Progenitor cell of endocrine pancreas (in vitro differentiated cells): ENCODE data around the gene IL1A. TPM values are rescaled to one million over a fixed set of nuclear protein-coding genes. Genes with fewer than 3 reads are reported as not detected.

Experiments used
- DNase-seq: peaks from one replicate; pipeline ENCODE4 v3.0.0; 2021; ENCODE audit warnings: low spot score; ENCODE audit not compliant: unreplicated experiment
- H3K27ac Mint-ChIP-seq: 2 replicates; pipeline ENCODE4 v1.8.0; 2021; ENCODE audit warnings: mild to moderate bottlenecking, moderate library complexity, mixed read lengths
- H3K27me3 Mint-ChIP-seq: 2 replicates; pipeline ENCODE4 v1.8.0; 2021; ENCODE audit warnings: mixed read lengths
- H3K36me3 Mint-ChIP-seq: 2 replicates; pipeline ENCODE4 v1.8.0; 2022; ENCODE audit warnings: mixed read lengths; ENCODE audit not compliant: insufficient read depth
- H3K4me1 Mint-ChIP-seq: 2 replicates; pipeline ENCODE4 v1.8.0; 2021; ENCODE audit warnings: low read depth, mixed read lengths
- H3K4me3 Mint-ChIP-seq: 2 replicates; pipeline ENCODE4 v1.8.0; 2021; ENCODE audit warnings: low read depth, mild to moderate bottlenecking, moderate library complexity, mixed read lengths
- H3K9me3 Mint-ChIP-seq: 2 replicates; pipeline ENCODE4 v1.8.0; 2021; ENCODE audit warnings: low read depth, mixed read lengths
- CTCF ChIP-seq: fragments of 200-600 bp; sonication (generic); IDR thresholded peaks from one replicate; pipeline ENCODE4 v1.5.0; 2021; ENCODE audit warnings: antibody characterized with exemption, mild to moderate bottlenecking; ENCODE audit not compliant: unreplicated experiment
- total RNA-seq: library from RNA; stranded (reverse); gene quantifications from 2 replicates; pipeline ENCODE4 v1.2.1, GENCODE V29; 2021

The IL1A gene
- total RNA-seq, 1 donor from 2014 or later: 0.12 TPM

GRCh38 chr2:112789186-112789585 lies 4.9 kb upstream of the IL1A start:
- H3K4me3 Mint-ChIP-seq: no peak overlapping the region
- H3K9me3 Mint-ChIP-seq: no peaks in the 10 kb centered on the region
- DNase-seq: no peak
- peaks cover 16% of the 10 kb centered on the region for H3K27me3 Mint-ChIP-seq
- H3K36me3 Mint-ChIP-seq: no peaks in the 10 kb centered on the region
- H3K4me1 Mint-ChIP-seq: peaks cover 11% of the 10 kb centered on the region
- no peak for TF ChIP-seq CTCF
- H3K27ac Mint-ChIP-seq: no peak overlapping the region

GRCh38 chr2:112788653-112789052 lies 4.4 kb upstream of the IL1A start:
- H3K27ac Mint-ChIP-seq: no peak overlapping the region
- H3K9me3 Mint-ChIP-seq: no peaks in the 10 kb centered on the region
- no peak overlapping the region for H3K4me3 Mint-ChIP-seq
- H3K27me3 Mint-ChIP-seq: peaks cover 22% of the 10 kb centered on the region
- DNase-seq: no peak
- TF ChIP-seq CTCF: no peak
- H3K4me1 Mint-ChIP-seq: peaks cover 10% of the 10 kb centered on the region
- H3K36me3 Mint-ChIP-seq: no peaks in the 10 kb centered on the region

GRCh38 chr2:112787729-112788393 lies 3.6 kb upstream of the IL1A start:
- TF ChIP-seq CTCF: no peak
- no peak overlapping the region for H3K27ac Mint-ChIP-seq
- no peaks in the 10 kb centered on the region for H3K36me3 Mint-ChIP-seq
- peaks cover 7% of the 10 kb centered on the region for H3K4me1 Mint-ChIP-seq
- no peak for DNase-seq
- H3K27me3 Mint-ChIP-seq: peaks cover 20% of the 10 kb centered on the region
- H3K9me3 Mint-ChIP-seq: no peaks in the 10 kb centered on the region
- H3K4me3 Mint-ChIP-seq: no peak overlapping the region

GRCh38 chr2:112787294-112787693 lies 3.0 kb upstream of the IL1A start:
- no peak for DNase-seq
- H3K27ac Mint-ChIP-seq: no peak overlapping the region
- peaks cover 23% of the 10 kb centered on the region for H3K27me3 Mint-ChIP-seq
- H3K9me3 Mint-ChIP-seq: no peaks in the 10 kb centered on the region
- peaks cover 7% of the 10 kb centered on the region for H3K4me1 Mint-ChIP-seq
- no peak for TF ChIP-seq CTCF
- H3K4me3 Mint-ChIP-seq: no peak overlapping the region
- H3K36me3 Mint-ChIP-seq: no peaks in the 10 kb centered on the region

- TF ChIP-seq CTCF: no peak
- DNase-seq: no peak
- Mint-ChIP-seq H3K27me3 (peaks cover 23% of the 10 kb centered on the region), H3K4me3 (no peak overlapping the region), H3K36me3 (no peaks in the 10 kb centered on the region), H3K27ac (no peak overlapping the region), H3K4me1 (peaks cover 4% of the 10 kb centered on the region), H3K9me3 (no peaks in the 10 kb centered on the region)
Measured at GRCh38 chr2:112783187-112783714, 1.0 kb downstream of the IL1A start.
